Breast epithelium (tissue), 3 donors: Measurements from ENCODE around the gene MYADML2.

Experiments
- POLR2A ChIP-seq: fragments of 450-650 bp; IDR thresholded peaks from one replicate; pipeline ENCODE4 v1.6.1; 2016; ENCODE audit warnings: antibody characterized with exemption, mild to moderate bottlenecking, moderate library complexity
- POLR2AphosphoS5 ChIP-seq, 3 donors: sonication (generic); formaldehyde crosslinking; IDR thresholded peaks; one replicate each; pipeline ENCODE4 v1.6.1; 2017; ENCODE audit warnings: antibody characterized with exemption in 3 of 3
- TF ChIP-seq, protein P1 (sequence below), 3 donors: fragments of 450-650 bp; IDR thresholded peaks; one replicate each; pipeline ENCODE4 v1.5.1; 2016 to 2017; ENCODE audit warnings: antibody characterized with exemption in 3 of 3, mild to moderate bottlenecking in 3 of 3, moderate library complexity in 3 of 3

DNA sequence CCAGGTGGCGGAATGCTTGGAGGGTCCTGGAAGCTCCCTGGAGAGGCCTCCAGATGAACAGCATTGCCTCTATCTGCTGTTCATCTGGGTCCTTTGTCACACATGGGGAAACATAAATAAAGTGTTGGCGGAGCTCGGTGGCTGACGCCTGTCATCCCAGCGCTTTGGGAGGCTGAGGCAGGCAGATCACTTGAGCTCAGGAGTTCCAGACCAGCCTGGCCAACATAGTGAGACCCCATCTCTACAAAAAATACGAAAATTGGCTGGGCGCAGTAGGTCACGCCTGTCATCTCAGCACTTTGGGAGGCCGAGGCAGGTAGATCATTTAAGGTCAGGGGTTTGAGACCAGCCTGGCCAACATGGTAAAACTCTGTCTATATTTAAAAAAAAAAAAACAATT is 2.2 kb downstream of the MYADML2 start:
- TF ChIP-seq, protein P1, sequence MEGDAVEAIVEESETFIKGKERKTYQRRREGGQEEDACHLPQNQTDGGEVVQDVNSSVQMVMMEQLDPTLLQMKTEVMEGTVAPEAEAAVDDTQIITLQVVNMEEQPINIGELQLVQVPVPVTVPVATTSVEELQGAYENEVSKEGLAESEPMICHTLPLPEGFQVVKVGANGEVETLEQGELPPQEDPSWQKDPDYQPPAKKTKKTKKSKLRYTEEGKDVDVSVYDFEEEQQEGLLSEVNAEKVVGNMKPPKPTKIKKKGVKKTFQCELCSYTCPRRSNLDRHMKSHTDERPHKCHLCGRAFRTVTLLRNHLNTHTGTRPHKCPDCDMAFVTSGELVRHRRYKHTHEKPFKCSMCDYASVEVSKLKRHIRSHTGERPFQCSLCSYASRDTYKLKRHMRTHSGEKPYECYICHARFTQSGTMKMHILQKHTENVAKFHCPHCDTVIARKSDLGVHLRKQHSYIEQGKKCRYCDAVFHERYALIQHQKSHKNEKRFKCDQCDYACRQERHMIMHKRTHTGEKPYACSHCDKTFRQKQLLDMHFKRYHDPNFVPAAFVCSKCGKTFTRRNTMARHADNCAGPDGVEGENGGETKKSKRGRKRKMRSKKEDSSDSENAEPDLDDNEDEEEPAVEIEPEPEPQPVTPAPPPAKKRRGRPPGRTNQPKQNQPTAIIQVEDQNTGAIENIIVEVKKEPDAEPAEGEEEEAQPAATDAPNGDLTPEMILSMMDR (IDR thresholded peaks at IDR 0.05): no peak
- no peak for TF ChIP-seq POLR2A
- no peak for TF ChIP-seq POLR2AphosphoS5 (IDR thresholded peaks at IDR 0.05)
